ENCODE results near the gene SSTR3.

GRCh38 chr22:37237371-37238268 lies 25.3 kb upstream of the SSTR3 start:
- no peak for TF ChIP-seq CTCF (conservative IDR thresholded peaks at IDR 0.05 in 1 of 2, IDR thresholded peaks at IDR 0.05 in 1 of 2; ENCODE audit: low read depth in 1 of 2, low read length in 2 of 2)
- TF ChIP-seq EZH2 (IDR thresholded peaks at IDR 0.05; ENCODE audit: low read length, missing control alignments): no peak
